ENCODE measurements around the gene OR8U1. TPM values are rescaled to one million over a fixed set of nuclear protein-coding genes. Genes with fewer than 3 reads are reported as not detected.

Gene OR8U1
- total and polyA plus RNA-seq, 2 experiments from 2014 or later = not detected

- Histone ChIP-seq H3K4me3 (no peak within 1 kb of the TSS), H3K27ac (ENCODE audit: low read depth) (no peak within 1 kb of the TSS), H2AFZ (no peak within 1 kb of the TSS), H3F3A (replicated peaks; ENCODE audit: low read depth) (no peaks in the 10 kb centered on the region), H4K20me1 (replicated peaks; ENCODE audit: insufficient read depth) (no peaks in the 10 kb centered on the region), H3K4me1 (ENCODE audit: insufficient read depth) (no peaks in the 10 kb centered on the region), H3K27me3 (ENCODE audit: insufficient read depth) (no peaks in the 10 kb centered on the region), H3K36me3 (ENCODE audit: insufficient read depth) (no peaks in the 10 kb centered on the region), H3K79me2 (replicated peaks; ENCODE audit: insufficient read depth) (no peaks in the 10 kb centered on the region), H3K4me2 (no peak within 1 kb of the TSS), H3K9me2 (ENCODE audit: insufficient read depth) (no peaks in the 10 kb centered on the region)
- Mint-ChIP-seq H3K27ac (no peak within 1 kb of the TSS), H3K36me3 (ENCODE audit: low read depth) (no peaks in the 10 kb centered on the region), H3K4me1 (no peaks in the 10 kb centered on the region), H3K27me3 (ENCODE audit: insufficient read depth, low read depth, poor library complexity) (no peaks in the 10 kb centered on the region), H3K4me3 (no peak within 1 kb of the TSS), H3K9me3 (no peaks in the 10 kb centered on the region)
- DNase-seq (ENCODE audit: low spot score) (no peak), ATAC-seq (no peak)
- TF ChIP-seq JUNB (IDR thresholded peaks at IDR 0.05; ENCODE audit: unreplicated experiment) = no peak
- TF ChIP-seq, protein P1, sequence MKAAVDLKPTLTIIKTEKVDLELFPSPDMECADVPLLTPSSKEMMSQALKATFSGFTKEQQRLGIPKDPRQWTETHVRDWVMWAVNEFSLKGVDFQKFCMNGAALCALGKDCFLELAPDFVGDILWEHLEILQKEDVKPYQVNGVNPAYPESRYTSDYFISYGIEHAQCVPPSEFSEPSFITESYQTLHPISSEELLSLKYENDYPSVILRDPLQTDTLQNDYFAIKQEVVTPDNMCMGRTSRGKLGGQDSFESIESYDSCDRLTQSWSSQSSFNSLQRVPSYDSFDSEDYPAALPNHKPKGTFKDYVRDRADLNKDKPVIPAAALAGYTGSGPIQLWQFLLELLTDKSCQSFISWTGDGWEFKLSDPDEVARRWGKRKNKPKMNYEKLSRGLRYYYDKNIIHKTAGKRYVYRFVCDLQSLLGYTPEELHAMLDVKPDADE (IDR thresholded peaks at IDR 0.05) = no peak
Measured at GRCh38 chr11:56353991-56354390, 21.4 kb upstream of the OR8U1 start, which contains the start of gene OR8J1. OR8J1 (plus strand) TSS chr11:56354291; CDS start chr11:56360247, 5,956 bp downstream.

GRCh38 chr11:56380120-56380519, 4.7 kb downstream of the OR8U1 start:
- no peak overlapping the region for H3K4me3 ChIP-seq
- DNase-seq (ENCODE audit: low spot score) (no peak), ATAC-seq (no peak)
- H3K4me1 Mint-ChIP-seq = no peaks in the 10 kb centered on the region
- H2AFZ ChIP-seq = no peak overlapping the region
- no peaks in the 10 kb centered on the region for H3K9me2 ChIP-seq (ENCODE audit: insufficient read depth)
- no peaks in the 10 kb centered on the region for H3K9me3 Mint-ChIP-seq
- no peaks in the 10 kb centered on the region for H4K20me1 ChIP-seq (replicated peaks; ENCODE audit: insufficient read depth)
- no peaks in the 10 kb centered on the region for H3K27me3 ChIP-seq (ENCODE audit: insufficient read depth)
- H3K36me3 Mint-ChIP-seq (ENCODE audit: low read depth) = no peaks in the 10 kb centered on the region
- no peaks in the 10 kb centered on the region for H3K4me1 ChIP-seq (ENCODE audit: insufficient read depth)
- no peaks in the 10 kb centered on the region for H3K27me3 Mint-ChIP-seq (ENCODE audit: insufficient read depth, low read depth, poor library complexity)
- no peak overlapping the region for H3K4me3 Mint-ChIP-seq
- H3K4me2 ChIP-seq = no peak overlapping the region
- H3K36me3 ChIP-seq (ENCODE audit: insufficient read depth) = no peaks in the 10 kb centered on the region
- H3K79me2 ChIP-seq (replicated peaks; ENCODE audit: insufficient read depth) = no peaks in the 10 kb centered on the region
- H3F3A ChIP-seq (replicated peaks; ENCODE audit: low read depth) = no peaks in the 10 kb centered on the region
- no peak overlapping the region for H3K27ac ChIP-seq (ENCODE audit: low read depth)
- H3K27ac Mint-ChIP-seq = no peak overlapping the region
- TF ChIP-seq, protein P2, sequence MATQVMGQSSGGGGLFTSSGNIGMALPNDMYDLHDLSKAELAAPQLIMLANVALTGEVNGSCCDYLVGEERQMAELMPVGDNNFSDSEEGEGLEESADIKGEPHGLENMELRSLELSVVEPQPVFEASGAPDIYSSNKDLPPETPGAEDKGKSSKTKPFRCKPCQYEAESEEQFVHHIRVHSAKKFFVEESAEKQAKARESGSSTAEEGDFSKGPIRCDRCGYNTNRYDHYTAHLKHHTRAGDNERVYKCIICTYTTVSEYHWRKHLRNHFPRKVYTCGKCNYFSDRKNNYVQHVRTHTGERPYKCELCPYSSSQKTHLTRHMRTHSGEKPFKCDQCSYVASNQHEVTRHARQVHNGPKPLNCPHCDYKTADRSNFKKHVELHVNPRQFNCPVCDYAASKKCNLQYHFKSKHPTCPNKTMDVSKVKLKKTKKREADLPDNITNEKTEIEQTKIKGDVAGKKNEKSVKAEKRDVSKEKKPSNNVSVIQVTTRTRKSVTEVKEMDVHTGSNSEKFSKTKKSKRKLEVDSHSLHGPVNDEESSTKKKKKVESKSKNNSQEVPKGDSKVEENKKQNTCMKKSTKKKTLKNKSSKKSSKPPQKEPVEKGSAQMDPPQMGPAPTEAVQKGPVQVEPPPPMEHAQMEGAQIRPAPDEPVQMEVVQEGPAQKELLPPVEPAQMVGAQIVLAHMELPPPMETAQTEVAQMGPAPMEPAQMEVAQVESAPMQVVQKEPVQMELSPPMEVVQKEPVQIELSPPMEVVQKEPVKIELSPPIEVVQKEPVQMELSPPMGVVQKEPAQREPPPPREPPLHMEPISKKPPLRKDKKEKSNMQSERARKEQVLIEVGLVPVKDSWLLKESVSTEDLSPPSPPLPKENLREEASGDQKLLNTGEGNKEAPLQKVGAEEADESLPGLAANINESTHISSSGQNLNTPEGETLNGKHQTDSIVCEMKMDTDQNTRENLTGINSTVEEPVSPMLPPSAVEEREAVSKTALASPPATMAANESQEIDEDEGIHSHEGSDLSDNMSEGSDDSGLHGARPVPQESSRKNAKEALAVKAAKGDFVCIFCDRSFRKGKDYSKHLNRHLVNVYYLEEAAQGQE (IDR thresholded peaks at IDR 0.05; ENCODE audit: unreplicated experiment) = no peak
- TF ChIP-seq NANOG (IDR thresholded peaks at IDR 0.05; ENCODE audit: borderline replicate concordance) (no peak), JUNB (IDR thresholded peaks at IDR 0.05; ENCODE audit: unreplicated experiment) (no peak), STAT1 (IDR thresholded peaks at IDR 0.05; ENCODE audit: unreplicated experiment) (no peak), EZH2phosphoT487 (IDR thresholded peaks at IDR 0.05; ENCODE audit: unreplicated experiment) (no peak), ZNF114 (CRISPR knock-in tag; IDR thresholded peaks at IDR 0.05) (no peak), CREB1 (CRISPR knock-in tag; IDR thresholded peaks at IDR 0.05; ENCODE audit: low read depth) (no peak), ZNF331 (CRISPR knock-in tag; IDR thresholded peaks at IDR 0.05; ENCODE audit: low read depth) (no peak), ZNF462 (CRISPR knock-in tag; IDR thresholded peaks at IDR 0.05) (no peak)
- TF ChIP-seq, protein P1 (IDR thresholded peaks at IDR 0.05) = no peak

All from GM23338 (cell line).